ENCODE data around the gene XPNPEP2.

Gene XPNPEP2

DNA sequence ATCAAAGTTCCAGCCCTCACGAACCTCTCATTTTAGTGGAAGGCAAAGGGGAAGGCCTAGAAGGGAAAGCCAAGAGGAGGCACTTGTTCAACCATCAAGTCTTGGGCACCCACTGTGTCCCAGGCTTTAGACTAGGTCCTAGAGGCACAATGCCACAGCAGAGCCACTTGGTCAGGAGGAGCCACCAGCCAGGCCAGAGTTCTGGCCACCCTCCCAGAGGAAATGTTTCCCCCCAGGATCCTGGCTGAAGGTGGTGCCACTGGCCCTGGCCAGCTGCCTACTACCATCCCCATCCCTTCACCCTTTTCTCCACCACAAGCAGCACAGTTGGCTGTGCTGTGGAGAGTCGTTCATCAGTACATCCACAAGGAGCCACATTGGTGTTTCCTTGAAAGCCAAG is 34.3 kb upstream of the XPNPEP2 start:
- DNase-seq, result no peak
- Histone ChIP-seq H3K4me3 (ENCODE audit: low read depth, low read length) (no peak overlapping the region), H2AK5ac (ENCODE audit: low read length) (no peak overlapping the region), H3K9me3 (ENCODE audit: insufficient read depth, low read depth, low read length) (no peaks in the 10 kb centered on the region), H3K4ac (ENCODE audit: low read depth, low read length) (no peak overlapping the region), H3K79me1 (ENCODE audit: low read length) (no peaks in the 10 kb centered on the region), H3K36me3 (ENCODE audit: control insufficient read depth in 1 of 2, insufficient read depth in 2 of 2, low read length in 2 of 2) (no peaks in the 10 kb centered on the region), H4K91ac (ENCODE audit: low read depth, low read length) (no peak overlapping the region), H3K4me2 (ENCODE audit: low read length) (no peak overlapping the region), H3K14ac (ENCODE audit: low read length) (no peak overlapping the region), H3K4me1 (ENCODE audit: control insufficient read depth in 1 of 2, insufficient read depth in 2 of 2, low read length in 2 of 2) (no peaks in the 10 kb centered on the region), H3K79me2 (ENCODE audit: control insufficient read depth, insufficient read depth, low read length, poor library complexity) (no peaks in the 10 kb centered on the region), H4K8ac (ENCODE audit: low read depth, low read length) (no peak overlapping the region), H3K27me3 (ENCODE audit: insufficient read depth, low read length) (no peaks in the 10 kb centered on the region), H2BK120ac (ENCODE audit: insufficient read depth, low read length, poor library complexity) (no peak overlapping the region), H3K27ac (ENCODE audit: low read depth, low read length) (no peak overlapping the region), H2AFZ (ENCODE audit: insufficient read depth, low read length, poor library complexity) (no peak overlapping the region), H3K9ac (ENCODE audit: low read length) (no peak overlapping the region), H3K18ac (ENCODE audit: low read length) (no peak overlapping the region), H2BK12ac (ENCODE audit: low read length) (no peak overlapping the region), H3K23ac (ENCODE audit: low read length) (no peak overlapping the region), H4K12ac (ENCODE audit: low read depth, low read length) (no peak overlapping the region), H2BK5ac (ENCODE audit: low read depth, low read length, poor library complexity) (no peak overlapping the region)
- WGBS (ENCODE audit: extremely low coverage, insufficient coverage, insufficient read length), result no CpG with 5 or more reads among the region's 2 CpGs

DNA sequence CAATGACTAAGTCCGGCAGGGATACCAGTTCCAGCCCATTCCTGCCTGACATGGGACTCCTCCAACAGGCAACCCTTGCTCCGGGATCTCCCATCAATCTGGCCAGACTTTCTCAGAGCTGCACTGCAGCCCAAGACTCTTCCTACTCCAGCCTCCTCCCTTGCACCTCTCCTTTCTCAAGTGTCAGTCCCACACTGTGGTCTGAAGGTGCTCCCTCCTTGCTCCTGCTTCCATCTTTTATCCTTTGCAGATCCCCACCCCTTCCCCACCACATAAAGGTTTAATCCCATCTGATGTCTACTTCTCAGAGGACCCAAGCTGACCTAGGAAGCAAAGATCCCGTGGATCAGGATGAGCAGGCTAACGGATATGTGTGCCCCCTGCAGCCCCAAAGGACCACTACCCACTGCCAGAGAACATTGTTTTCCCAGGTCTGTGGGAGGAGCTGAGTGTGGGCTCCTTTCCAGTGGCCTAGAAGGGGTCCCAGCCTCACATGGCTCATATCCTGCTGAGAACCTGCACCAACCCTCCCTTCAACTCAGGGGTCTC is 33.3 kb upstream of the XPNPEP2 start:
- Histone ChIP-seq H3K9me3 (ENCODE audit: insufficient read depth, low read depth, low read length) (no peaks in the 10 kb centered on the region), H3K4me2 (ENCODE audit: low read length) (no peak overlapping the region), H3K4me1 (ENCODE audit: control insufficient read depth in 1 of 2, insufficient read depth in 2 of 2, low read length in 2 of 2) (no peaks in the 10 kb centered on the region), H3K4ac (ENCODE audit: low read depth, low read length) (no peak overlapping the region), H2AFZ (ENCODE audit: insufficient read depth, low read length, poor library complexity) (no peak overlapping the region), H4K8ac (ENCODE audit: low read depth, low read length) (no peak overlapping the region), H3K4me3 (ENCODE audit: low read depth, low read length) (no peak overlapping the region), H3K9ac (ENCODE audit: low read length) (no peak overlapping the region), H4K12ac (ENCODE audit: low read depth, low read length) (no peak overlapping the region), H3K18ac (ENCODE audit: low read length) (no peak overlapping the region), H3K23ac (ENCODE audit: low read length) (no peak overlapping the region), H2BK120ac (ENCODE audit: insufficient read depth, low read length, poor library complexity) (no peak overlapping the region), H3K79me1 (ENCODE audit: low read length) (no peaks in the 10 kb centered on the region), H3K79me2 (ENCODE audit: control insufficient read depth, insufficient read depth, low read length, poor library complexity) (no peaks in the 10 kb centered on the region), H3K27ac (ENCODE audit: low read depth, low read length) (no peak overlapping the region), H2BK5ac (ENCODE audit: low read depth, low read length, poor library complexity) (no peak overlapping the region), H2BK12ac (ENCODE audit: low read length) (no peak overlapping the region), H3K14ac (ENCODE audit: low read length) (no peak overlapping the region), H3K36me3 (ENCODE audit: control insufficient read depth in 1 of 2, insufficient read depth in 2 of 2, low read length in 2 of 2) (no peaks in the 10 kb centered on the region), H4K91ac (ENCODE audit: low read depth, low read length) (no peak overlapping the region), H2AK5ac (ENCODE audit: low read length) (no peak overlapping the region), H3K27me3 (ENCODE audit: insufficient read depth, low read length) (no peaks in the 10 kb centered on the region)
- no peak for DNase-seq
- no CpG with 5 or more reads among the region's 4 CpGs for WGBS (ENCODE audit: extremely low coverage, insufficient coverage, insufficient read length)

DNA sequence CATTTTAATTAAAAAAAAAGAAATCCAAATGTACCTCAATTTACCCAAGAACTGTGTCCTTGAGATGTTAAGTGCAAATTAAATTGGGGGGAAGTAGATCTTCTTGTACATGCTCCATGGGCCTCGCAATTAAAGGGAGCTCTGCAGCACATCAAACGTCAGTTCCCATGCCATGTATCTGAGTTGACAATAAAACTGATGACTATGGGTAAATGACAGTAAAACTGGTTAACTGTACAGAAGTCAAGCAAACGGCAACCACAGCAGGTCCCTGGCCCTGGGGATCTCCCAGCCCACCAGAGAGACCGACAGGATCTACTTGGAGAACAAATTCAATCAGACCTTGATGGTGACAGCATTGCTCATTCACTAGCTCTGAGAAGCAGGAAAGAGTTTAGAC is 32.8 kb upstream of the XPNPEP2 start:
- H3K79me2 ChIP-seq (ENCODE audit: control insufficient read depth, insufficient read depth, low read length, poor library complexity), result no peaks in the 10 kb centered on the region
- no peaks in the 10 kb centered on the region for H3K27me3 ChIP-seq (ENCODE audit: insufficient read depth, low read length)
- H3K27ac ChIP-seq (ENCODE audit: low read depth, low read length), result no peak overlapping the region
- H3K79me1 ChIP-seq (ENCODE audit: low read length), result no peaks in the 10 kb centered on the region
- H3K14ac ChIP-seq (ENCODE audit: low read length), result no peak overlapping the region
- H2AFZ ChIP-seq (ENCODE audit: insufficient read depth, low read length, poor library complexity), result no peak overlapping the region
- DNase-seq, result no peak
- no peak overlapping the region for H2BK12ac ChIP-seq (ENCODE audit: low read length)
- no peak overlapping the region for H3K18ac ChIP-seq (ENCODE audit: low read length)
- no peak overlapping the region for H2BK120ac ChIP-seq (ENCODE audit: insufficient read depth, low read length, poor library complexity)
- H3K4me3 ChIP-seq (ENCODE audit: low read depth, low read length), result no peak overlapping the region
- no peak overlapping the region for H3K23ac ChIP-seq (ENCODE audit: low read length)
- H3K36me3 ChIP-seq (ENCODE audit: control insufficient read depth in 1 of 2, insufficient read depth in 2 of 2, low read length in 2 of 2), result no peaks in the 10 kb centered on the region
- H3K9ac ChIP-seq (ENCODE audit: low read length), result no peak overlapping the region
- no peak overlapping the region for H4K8ac ChIP-seq (ENCODE audit: low read depth, low read length)
- H4K91ac ChIP-seq (ENCODE audit: low read depth, low read length), result no peak overlapping the region
- no CpG with 5 or more reads among the region's 4 CpGs for WGBS (ENCODE audit: extremely low coverage, insufficient coverage, insufficient read length)
- H3K9me3 ChIP-seq (ENCODE audit: insufficient read depth, low read depth, low read length), result no peaks in the 10 kb centered on the region
- H3K4ac ChIP-seq (ENCODE audit: low read depth, low read length), result no peak overlapping the region
- H3K4me2 ChIP-seq (ENCODE audit: low read length), result no peak overlapping the region
- H4K12ac ChIP-seq (ENCODE audit: low read depth, low read length), result no peak overlapping the region
- no peak overlapping the region for H2AK5ac ChIP-seq (ENCODE audit: low read length)
- H2BK5ac ChIP-seq (ENCODE audit: low read depth, low read length, poor library complexity), result no peak overlapping the region
- no peaks in the 10 kb centered on the region for H3K4me1 ChIP-seq (ENCODE audit: control insufficient read depth in 1 of 2, insufficient read depth in 2 of 2, low read length in 2 of 2)

DNA sequence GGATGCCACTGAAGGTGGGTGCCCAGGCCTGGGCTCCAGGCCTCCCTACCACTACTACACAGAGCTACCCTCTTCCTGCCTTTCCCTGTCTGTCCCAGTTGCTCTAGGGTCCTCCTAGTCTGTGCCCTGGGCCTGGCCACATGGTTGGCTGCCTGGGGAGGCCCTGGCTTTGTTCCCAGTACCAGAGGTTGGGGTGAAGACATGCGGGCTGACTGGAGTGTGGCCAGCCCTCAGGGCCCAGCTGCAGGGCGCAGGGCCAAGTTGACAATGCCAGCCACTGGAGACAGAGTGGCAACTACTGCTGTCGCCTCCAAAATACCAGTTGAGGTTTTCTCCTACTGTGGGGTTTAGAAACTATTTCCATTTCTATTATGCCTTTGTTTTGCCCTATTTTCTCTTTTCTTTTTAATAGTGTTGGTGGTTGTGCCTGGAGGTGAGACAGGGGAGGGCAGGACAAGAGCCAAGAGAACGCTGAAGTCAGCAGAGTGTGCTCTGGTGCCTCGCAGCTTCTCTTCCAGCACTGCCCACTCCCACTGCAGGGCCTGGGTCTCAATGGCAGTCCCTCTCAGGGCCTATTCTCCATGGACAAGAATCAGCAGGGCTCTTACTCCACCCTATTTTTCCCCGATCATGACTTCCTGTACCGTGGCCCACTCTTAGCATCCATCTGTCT is 32.2 kb upstream of the XPNPEP2 start:
- no peak overlapping the region for H3K23ac ChIP-seq (ENCODE audit: low read length)
- no peak overlapping the region for H3K4me3 ChIP-seq (ENCODE audit: low read depth, low read length)
- H3K27ac ChIP-seq (ENCODE audit: low read depth, low read length), result no peak overlapping the region
- no peak overlapping the region for H4K91ac ChIP-seq (ENCODE audit: low read depth, low read length)
- no peak overlapping the region for H3K9ac ChIP-seq (ENCODE audit: low read length)
- H4K8ac ChIP-seq (ENCODE audit: low read depth, low read length), result no peak overlapping the region
- H2BK120ac ChIP-seq (ENCODE audit: insufficient read depth, low read length, poor library complexity), result no peak overlapping the region
- H2AFZ ChIP-seq (ENCODE audit: insufficient read depth, low read length, poor library complexity), result no peak overlapping the region
- H2BK5ac ChIP-seq (ENCODE audit: low read depth, low read length, poor library complexity), result no peak overlapping the region
- no peaks in the 10 kb centered on the region for H3K36me3 ChIP-seq (ENCODE audit: control insufficient read depth in 1 of 2, insufficient read depth in 2 of 2, low read length in 2 of 2)
- no peak overlapping the region for H2AK5ac ChIP-seq (ENCODE audit: low read length)
- no peak overlapping the region for H3K18ac ChIP-seq (ENCODE audit: low read length)
- DNase-seq, result no peak
- H4K12ac ChIP-seq (ENCODE audit: low read depth, low read length), result no peak overlapping the region
- H3K14ac ChIP-seq (ENCODE audit: low read length), result no peak overlapping the region
- WGBS (ENCODE audit: extremely low coverage, insufficient coverage, insufficient read length), result no CpG with 5 or more reads among the region's 7 CpGs
- H3K79me2 ChIP-seq (ENCODE audit: control insufficient read depth, insufficient read depth, low read length, poor library complexity), result no peaks in the 10 kb centered on the region
- H3K9me3 ChIP-seq (ENCODE audit: insufficient read depth, low read depth, low read length), result no peaks in the 10 kb centered on the region
- H3K27me3 ChIP-seq (ENCODE audit: insufficient read depth, low read length), result no peaks in the 10 kb centered on the region
- H3K79me1 ChIP-seq (ENCODE audit: low read length), result no peaks in the 10 kb centered on the region
- H2BK12ac ChIP-seq (ENCODE audit: low read length), result no peak overlapping the region
- no peaks in the 10 kb centered on the region for H3K4me1 ChIP-seq (ENCODE audit: control insufficient read depth in 1 of 2, insufficient read depth in 2 of 2, low read length in 2 of 2)
- H3K4ac ChIP-seq (ENCODE audit: low read depth, low read length), result no peak overlapping the region
- H3K4me2 ChIP-seq (ENCODE audit: low read length), result no peak overlapping the region

Data from trophoblast cell (in vitro differentiated cells and primary cell).